Measurements from ENCODE around the gene MMP20. TPM values are rescaled to one million over a fixed set of nuclear protein-coding genes. Genes with fewer than 3 reads are reported as not detected.

Gene MMP20
- total RNA-seq, 2 donors from 2014 or later, result not detected

DNA sequence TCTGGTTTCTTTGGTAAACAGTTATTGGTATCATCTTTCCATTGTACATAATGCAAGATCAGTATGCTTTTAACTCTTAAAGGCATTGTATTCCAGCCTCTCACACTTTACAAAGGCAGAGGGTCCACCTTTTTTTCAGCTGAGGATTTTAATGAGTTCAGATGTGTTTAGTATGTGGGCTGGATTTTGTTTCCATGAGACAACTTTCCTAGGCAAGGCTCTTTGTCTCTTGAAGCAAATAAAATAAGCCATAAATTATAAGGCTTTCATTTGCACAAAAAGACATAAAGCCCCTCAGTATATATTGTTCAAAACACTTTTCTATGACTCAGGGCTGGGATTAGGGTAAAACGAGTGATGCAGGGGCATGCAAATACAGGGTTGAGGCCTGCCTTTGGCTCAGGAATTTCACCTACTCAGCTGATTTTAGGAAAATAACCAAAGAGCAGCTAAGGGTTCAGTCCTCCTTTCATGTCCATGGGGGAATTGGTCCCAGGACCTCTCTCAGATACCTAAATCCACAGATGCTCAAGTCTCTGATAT, 7.6 kb downstream of the MMP20 start:
- no peak overlapping the region for H3K4me3 ChIP-seq
- no peaks in the 10 kb centered on the region for H3K9me3 ChIP-seq
- no peak for DNase-seq (ENCODE audit: low spot score)
- no peaks in the 10 kb centered on the region for H3K27me3 ChIP-seq (replicated peaks; ENCODE audit: insufficient read depth)
- H3K4me1 ChIP-seq (replicated peaks), result no peaks in the 10 kb centered on the region
- intact Hi-C loops (cut with DNase I), result loop anchor here (10.0 kb wide), 1 partner anchor 123 kb away; no protein-coding TSS in a partner anchor
- H3K27ac ChIP-seq, result no peak overlapping the region
- 50% methylated on average over 1 of the region's 1 CpG for WGBS
- no peaks in the 10 kb centered on the region for H3K36me3 ChIP-seq
- TF ChIP-seq POLR2AphosphoS5 (IDR thresholded peaks at IDR 0.05), result no peak
- TF ChIP-seq, protein P1, sequence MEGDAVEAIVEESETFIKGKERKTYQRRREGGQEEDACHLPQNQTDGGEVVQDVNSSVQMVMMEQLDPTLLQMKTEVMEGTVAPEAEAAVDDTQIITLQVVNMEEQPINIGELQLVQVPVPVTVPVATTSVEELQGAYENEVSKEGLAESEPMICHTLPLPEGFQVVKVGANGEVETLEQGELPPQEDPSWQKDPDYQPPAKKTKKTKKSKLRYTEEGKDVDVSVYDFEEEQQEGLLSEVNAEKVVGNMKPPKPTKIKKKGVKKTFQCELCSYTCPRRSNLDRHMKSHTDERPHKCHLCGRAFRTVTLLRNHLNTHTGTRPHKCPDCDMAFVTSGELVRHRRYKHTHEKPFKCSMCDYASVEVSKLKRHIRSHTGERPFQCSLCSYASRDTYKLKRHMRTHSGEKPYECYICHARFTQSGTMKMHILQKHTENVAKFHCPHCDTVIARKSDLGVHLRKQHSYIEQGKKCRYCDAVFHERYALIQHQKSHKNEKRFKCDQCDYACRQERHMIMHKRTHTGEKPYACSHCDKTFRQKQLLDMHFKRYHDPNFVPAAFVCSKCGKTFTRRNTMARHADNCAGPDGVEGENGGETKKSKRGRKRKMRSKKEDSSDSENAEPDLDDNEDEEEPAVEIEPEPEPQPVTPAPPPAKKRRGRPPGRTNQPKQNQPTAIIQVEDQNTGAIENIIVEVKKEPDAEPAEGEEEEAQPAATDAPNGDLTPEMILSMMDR (IDR thresholded peaks at IDR 0.05), result no peak
- TF ChIP-seq POLR2A (IDR thresholded peaks at IDR 0.05), result no peak

DNA sequence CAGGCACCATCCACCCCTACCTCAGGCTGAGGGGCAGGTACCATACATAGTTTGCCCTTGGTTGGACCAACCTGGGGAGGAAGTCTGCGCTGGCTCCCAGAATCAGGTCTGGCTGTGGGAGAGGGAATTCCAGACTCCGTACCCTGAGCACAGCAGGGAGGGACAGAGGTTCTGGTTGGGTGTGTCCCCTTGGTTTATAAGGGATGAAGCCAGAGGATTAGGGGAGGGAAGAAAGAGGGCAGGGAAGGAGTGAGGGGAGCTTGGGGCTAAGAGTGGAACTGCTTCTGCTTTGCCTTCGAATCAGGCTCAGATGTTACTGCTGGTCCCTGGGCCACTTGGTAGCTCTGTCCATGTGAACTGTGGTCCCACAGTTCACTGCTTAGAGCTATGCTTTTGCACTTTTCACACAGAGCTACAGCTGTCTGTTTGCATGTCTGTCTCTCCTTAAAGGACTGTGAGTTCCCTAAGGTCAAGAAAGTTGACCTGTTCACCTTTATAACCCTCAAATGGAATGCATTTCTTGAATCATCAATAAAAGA, 9.2 kb downstream of the MMP20 start:
- H3K27me3 ChIP-seq (replicated peaks; ENCODE audit: insufficient read depth), result no peaks in the 10 kb centered on the region
- H3K4me3 ChIP-seq, result no peak overlapping the region
- H3K4me1 ChIP-seq (replicated peaks), result no peaks in the 10 kb centered on the region
- TF ChIP-seq POLR2A (IDR thresholded peaks at IDR 0.05) (no peak), POLR2AphosphoS5 (IDR thresholded peaks at IDR 0.05) (no peak)
- TF ChIP-seq, protein P1 (IDR thresholded peaks at IDR 0.05), result no peak
- DNase-seq (ENCODE audit: low spot score), result no peak
- no peaks in the 10 kb centered on the region for H3K9me3 ChIP-seq
- WGBS, result 92% methylated on average over 3 of the region's 3 CpGs
- intact Hi-C loops (cut with DNase I), result loop anchor here (10.0 kb wide), 1 partner anchor 121 kb away; no protein-coding TSS in a partner anchor
- H3K36me3 ChIP-seq, result no peaks in the 10 kb centered on the region
- no peak overlapping the region for H3K27ac ChIP-seq

DNA sequence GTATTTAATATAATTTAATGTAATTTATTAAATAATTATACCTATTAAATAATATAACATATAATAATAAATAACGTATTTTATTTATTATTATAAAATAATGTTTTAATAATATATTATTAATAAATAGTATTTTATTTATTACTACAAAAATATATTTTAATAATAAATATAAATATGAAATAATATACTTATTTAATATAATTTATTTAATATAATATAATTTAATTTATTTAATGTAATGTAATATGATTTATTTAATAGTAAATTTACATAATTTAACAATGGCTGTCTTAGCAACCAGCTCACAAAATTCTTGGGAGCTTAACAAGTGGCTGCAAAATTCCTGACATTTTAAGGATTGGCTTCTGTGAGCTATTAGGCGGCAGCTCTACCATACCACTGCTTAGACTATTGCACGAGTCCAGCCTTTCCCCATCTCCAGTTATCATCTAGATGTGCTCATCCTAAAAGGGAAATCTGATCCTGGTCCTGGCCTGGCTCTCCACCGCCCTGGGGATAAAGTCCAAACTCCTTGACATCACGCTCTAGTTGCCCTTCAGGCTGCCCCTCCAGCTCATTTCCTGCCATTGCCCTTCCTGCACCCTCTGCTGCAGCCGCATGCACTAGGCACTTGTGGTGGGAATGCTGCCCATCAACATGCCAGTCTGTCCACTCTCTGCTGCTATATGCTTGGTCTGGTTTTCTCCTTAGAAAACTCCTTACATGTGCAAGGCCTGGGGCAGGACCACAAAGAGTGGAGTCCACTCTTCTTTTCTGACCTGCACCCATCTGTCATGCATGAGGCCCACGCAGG, 9.8 kb downstream of the MMP20 start:
- intact Hi-C loops (cut with DNase I), result loop anchor here (10.0 kb wide), 1 partner anchor 120 kb away; no protein-coding TSS in a partner anchor
- TF ChIP-seq POLR2AphosphoS5 (IDR thresholded peaks at IDR 0.05), result no peak
- TF ChIP-seq, protein P1 (IDR thresholded peaks at IDR 0.05), result no peak
- no peak for TF ChIP-seq POLR2A (IDR thresholded peaks at IDR 0.05)
- no peaks in the 10 kb centered on the region for H3K36me3 ChIP-seq
- no peak for DNase-seq (ENCODE audit: low spot score)
- 92% methylated on average over 6 of the region's 7 CpGs for WGBS
- no peak overlapping the region for H3K4me3 ChIP-seq
- H3K4me1 ChIP-seq (replicated peaks), result no peaks in the 10 kb centered on the region
- no peak overlapping the region for H3K27ac ChIP-seq
- no peaks in the 10 kb centered on the region for H3K9me3 ChIP-seq
- no peaks in the 10 kb centered on the region for H3K27me3 ChIP-seq (replicated peaks; ENCODE audit: insufficient read depth)

GRCh38 chr11:102614485-102614884, 10.6 kb downstream of the MMP20 start:
- intact Hi-C loops (cut with DNase I), result loop anchor here (5.0 to 10.0 kb wide), 2 partner anchors 120 to 272 kb away; no protein-coding TSS in a partner anchor
- Histone ChIP-seq H3K27me3 (replicated peaks; ENCODE audit: insufficient read depth) (no peaks in the 10 kb centered on the region), H3K27ac (no peak overlapping the region), H3K4me3 (no peak overlapping the region), H3K9me3 (no peaks in the 10 kb centered on the region), H3K4me1 (replicated peaks) (no peaks in the 10 kb centered on the region), H3K36me3 (no peaks in the 10 kb centered on the region)
- TF ChIP-seq, protein P1 (IDR thresholded peaks at IDR 0.05), result peak in 1 of 4 experiments; percentile 18
- TF ChIP-seq POLR2A (IDR thresholded peaks at IDR 0.05), result no peak
- DNase-seq (ENCODE audit: low spot score), result no peak
- 75% methylated on average over 2 of the region's 2 CpGs for WGBS
